ENCODE results near the gene ALDH9A1. TPM values are rescaled to one million over a fixed set of nuclear protein-coding genes. Genes with fewer than 3 reads are reported as not detected.
"Not testable (repeated sequence)": the region's sequence is repeated elsewhere in the genome, so short reads cannot be mapped to it uniquely, and the experiment has no call there.

Gene ALDH9A1
- 10 to 100 TPM; 43.4 to 45.3 TPM for total RNA-seq

- Mint-ChIP-seq H3K9me3 (no peaks in the 10 kb centered on the region), H3K4me3 (peak within 1 kb of the TSS; percentile 98), H3K4me1 (peaks cover 36% of the 10 kb centered on the region), H3K27ac (peak within 1 kb of the TSS; percentile 98), H3K27me3 (peaks cover 2% of the 10 kb centered on the region), H3K36me3 (ENCODE audit: low read depth) (peaks cover 27% of the 10 kb centered on the region)
- ChIA-PET POLR2A (interaction anchor here (0.8 kb wide), 1 partner anchor 58 kb away, joined by 9 read pairs; no protein-coding TSS in a partner anchor), CTCF (interaction anchor here (0.8 to 2.2 kb wide), 6 partner anchors 10 to 212 kb away, joined by 3 to 8 read pairs (median 4); no protein-coding TSS in a partner anchor)
- peak; percentile 85 for DNase-seq
Measured at GRCh38 chr1:165697881-165698760, at the start of gene ALDH9A1. Gene ALDH9A1, minus strand, starts transcription at chr1:165698562. Its CDS starts 4 bp downstream, at chr1:165698558.

GRCh38 chr1:165747632-165748447 is 49.5 kb upstream of the ALDH9A1 start:
- ChIA-PET POLR2A (no interaction called here), CTCF (interaction anchor here (0.6 to 1.9 kb wide), 3 partner anchors 10 to 1141 kb away, joined by 3 to 4 read pairs (median 3); no protein-coding TSS in a partner anchor)
- no peaks in the 10 kb centered on the region for H3K4me1 Mint-ChIP-seq
- H3K27me3 Mint-ChIP-seq = no peaks in the 10 kb centered on the region
- no peak overlapping the region for H3K27ac Mint-ChIP-seq
- DNase-seq = no peak
- H3K4me3 Mint-ChIP-seq = no peak overlapping the region
- no peaks in the 10 kb centered on the region for H3K9me3 Mint-ChIP-seq
- peaks cover 29% of the 10 kb centered on the region for H3K36me3 Mint-ChIP-seq (ENCODE audit: low read depth)

- H3K4me3 Mint-ChIP-seq, H3K27ac Mint-ChIP-seq, H3K27me3 Mint-ChIP-seq, H3K9me3 Mint-ChIP-seq, DNase-seq, H3K4me1 Mint-ChIP-seq, POLR2A ChIA-PET: not testable (repeated sequence)
- peaks cover 51% of the 10 kb centered on the region for H3K36me3 Mint-ChIP-seq (ENCODE audit: low read depth)
- CTCF ChIA-PET = interaction anchor here (1.5 to 1.8 kb wide), 2 partner anchors 10 to 115 kb away, joined by 3 to 6 read pairs; no protein-coding TSS in a partner anchor
Measured at GRCh38 chr1:165744913-165745312, 46.6 kb upstream of the ALDH9A1 start.

GRCh38 chr1:165742194-165742593 is 43.8 kb upstream of the ALDH9A1 start:
- POLR2A ChIA-PET = no interaction called here
- H3K27ac Mint-ChIP-seq = no peak overlapping the region
- H3K36me3 Mint-ChIP-seq (ENCODE audit: low read depth) = peaks cover 43% of the 10 kb centered on the region
- H3K9me3 Mint-ChIP-seq = no peaks in the 10 kb centered on the region
- H3K4me3 Mint-ChIP-seq = no peak overlapping the region
- H3K27me3 Mint-ChIP-seq = no peaks in the 10 kb centered on the region
- DNase-seq = no peak
- H3K4me1 Mint-ChIP-seq = no peaks in the 10 kb centered on the region
- CTCF ChIA-PET = interaction anchor here (1.5 kb wide), 1 partner anchor 9 kb away, joined by 3 read pairs; no protein-coding TSS in a partner anchor

GRCh38 chr1:165738794-165739193 is 40.4 kb upstream of the ALDH9A1 start:
- CTCF ChIA-PET = interaction anchor here (0.5 kb wide), 1 partner anchor 14 kb away, joined by 3 read pairs; no protein-coding TSS in a partner anchor
- Mint-ChIP-seq H3K27me3 (no peaks in the 10 kb centered on the region), H3K4me3 (no peak overlapping the region), H3K27ac (no peak overlapping the region), H3K36me3 (ENCODE audit: low read depth) (peaks cover 37% of the 10 kb centered on the region), H3K9me3 (no peaks in the 10 kb centered on the region), H3K4me1 (peaks cover 4% of the 10 kb centered on the region)
- DNase-seq = no peak
- POLR2A ChIA-PET = no interaction called here

- H3K4me3 Mint-ChIP-seq = no peak overlapping the region
- ChIA-PET POLR2A (no interaction called here), CTCF (interaction anchor here (1.0 to 1.2 kb wide), 2 partner anchors 11 to 23 kb away, joined by 3 read pairs; no protein-coding TSS in a partner anchor)
- no peak for DNase-seq
- H3K27ac Mint-ChIP-seq = no peak overlapping the region
- peaks cover 32% of the 10 kb centered on the region for H3K36me3 Mint-ChIP-seq (ENCODE audit: low read depth)
- no peaks in the 10 kb centered on the region for H3K27me3 Mint-ChIP-seq
- no peaks in the 10 kb centered on the region for H3K9me3 Mint-ChIP-seq
- peaks cover 4% of the 10 kb centered on the region for H3K4me1 Mint-ChIP-seq
Measured at GRCh38 chr1:165737196-165737595, 38.8 kb upstream of the ALDH9A1 start.

GRCh38 chr1:165734906-165735305 is 36.5 kb upstream of the ALDH9A1 start:
- ChIA-PET POLR2A (no interaction called here), CTCF (interaction anchor here (1.8 kb wide), 1 partner anchor 9 kb away, joined by 6 read pairs; no protein-coding TSS in a partner anchor)
- H3K4me1 Mint-ChIP-seq = peaks cover 4% of the 10 kb centered on the region
- no peak for DNase-seq
- no peak overlapping the region for H3K27ac Mint-ChIP-seq
- no peaks in the 10 kb centered on the region for H3K9me3 Mint-ChIP-seq
- peaks cover 15% of the 10 kb centered on the region for H3K36me3 Mint-ChIP-seq (ENCODE audit: low read depth)
- no peaks in the 10 kb centered on the region for H3K27me3 Mint-ChIP-seq
- no peak overlapping the region for H3K4me3 Mint-ChIP-seq

- no peak for DNase-seq
- Mint-ChIP-seq H3K27ac (no peak overlapping the region), H3K9me3 (no peaks in the 10 kb centered on the region), H3K36me3 (ENCODE audit: low read depth) (peaks cover 25% of the 10 kb centered on the region), H3K4me3 (no peak overlapping the region), H3K4me1 (no peaks in the 10 kb centered on the region), H3K27me3 (no peaks in the 10 kb centered on the region)
- POLR2A ChIA-PET = no interaction called here
- CTCF ChIA-PET = no interaction called here
Measured at GRCh38 chr1:165726841-165727240, 28.5 kb upstream of the ALDH9A1 start.

GRCh38 chr1:165726169-165726568 is 27.8 kb upstream of the ALDH9A1 start:
- H3K4me3 Mint-ChIP-seq = no peak overlapping the region
- no peak for DNase-seq
- CTCF ChIA-PET = no interaction called here
- no peaks in the 10 kb centered on the region for H3K9me3 Mint-ChIP-seq
- POLR2A ChIA-PET = no interaction called here
- H3K36me3 Mint-ChIP-seq (ENCODE audit: low read depth) = peaks cover 25% of the 10 kb centered on the region
- no peaks in the 10 kb centered on the region for H3K27me3 Mint-ChIP-seq
- no peak overlapping the region for H3K27ac Mint-ChIP-seq
- no peaks in the 10 kb centered on the region for H3K4me1 Mint-ChIP-seq

GRCh38 chr1:165717918-165718515 is 19.7 kb upstream of the ALDH9A1 start:
- H3K27ac Mint-ChIP-seq = no peak overlapping the region
- no peaks in the 10 kb centered on the region for H3K36me3 Mint-ChIP-seq (ENCODE audit: low read depth)
- no peak overlapping the region for H3K4me3 Mint-ChIP-seq
- ChIA-PET CTCF (interaction anchor here (0.7 kb wide), 1 partner anchor 210 kb away, joined by 4 read pairs; no protein-coding TSS in a partner anchor), POLR2A (no interaction called here)
- H3K9me3 Mint-ChIP-seq = no peaks in the 10 kb centered on the region
- peaks cover 6% of the 10 kb centered on the region for H3K27me3 Mint-ChIP-seq
- peak; percentile 65 for DNase-seq
- no peaks in the 10 kb centered on the region for H3K4me1 Mint-ChIP-seq

GRCh38 chr1:165716265-165717051 is 18.1 kb upstream of the ALDH9A1 start:
- H3K9me3 Mint-ChIP-seq; DNase-seq; H3K36me3 Mint-ChIP-seq (ENCODE audit: low read depth); H3K4me1 Mint-ChIP-seq; H3K4me3 Mint-ChIP-seq; H3K27ac Mint-ChIP-seq; POLR2A ChIA-PET; CTCF ChIA-PET: not testable (repeated sequence)
- peaks cover 14% of the 10 kb centered on the region for H3K27me3 Mint-ChIP-seq

- CTCF ChIA-PET = interaction anchor here (1.0 kb wide), 1 partner anchor 18 kb away, joined by 3 read pairs; no protein-coding TSS in a partner anchor
Measured at GRCh38 chr1:165712764-165713163, 14.4 kb upstream of the ALDH9A1 start.

More at GRCh38 chr1:165712764-165713163, 14.4 kb upstream of the ALDH9A1 start:
- no peaks in the 10 kb centered on the region for H3K36me3 Mint-ChIP-seq (ENCODE audit: low read depth)
- H3K4me3 Mint-ChIP-seq = no peak overlapping the region
- H3K9me3 Mint-ChIP-seq = no peaks in the 10 kb centered on the region
- H3K27me3 Mint-ChIP-seq = peaks cover 32% of the 10 kb centered on the region
- POLR2A ChIA-PET = interaction anchor here (0.7 kb wide), 1 partner anchor 11 kb away, joined by 3 read pairs; no protein-coding TSS in a partner anchor
- DNase-seq = no peak
- H3K27ac Mint-ChIP-seq = no peak overlapping the region
- no peaks in the 10 kb centered on the region for H3K4me1 Mint-ChIP-seq

All from activated CD4-positive, alpha-beta T cell treated with anti-CD3 and anti-CD28 coated beads, Interleukin-2, amount 10 ng/mL, durations not matched to agents 7 days and 5 days (primary cell).